K562 (cell line): Measurements from ENCODE around the gene SLC6A9. TPM values are rescaled to one million over a fixed set of nuclear protein-coding genes. Genes with fewer than 3 reads are reported as not detected.

ENCODE experiments used
- FOXJ3 ChIP-seq: sonication (generic); formaldehyde crosslinking; IDR thresholded peaks from 2 replicates; pipeline ENCODE4 v1.4.0; 2020; ENCODE audit warnings: mild to moderate bottlenecking, missing genetic modification reagents
- HMG20B ChIP-seq: fragments of 250-450 bp; sonication (Bioruptor Pico); IDR thresholded peaks from 2 replicates; pipeline ENCODE4 v1.5.0; 2021; ENCODE audit warnings: mild to moderate bottlenecking
- HNRNPL ChIP-seq: fragments of 200-400 bp; formaldehyde crosslinking; IDR thresholded peaks from 2 replicates; pipeline ENCODE4 v1.6.1; 2017; ENCODE audit warnings: low read depth, mild to moderate bottlenecking, low read length
- NFYB ChIP-seq: IDR thresholded peaks from 2 replicates; pipeline ENCODE4 v1.6.1; 2011; ENCODE audit warnings: mild to moderate bottlenecking, moderate library complexity; ENCODE audit not compliant: insufficient read length; ENCODE audit errors: extremely low read depth
- PRMT5 ChIP-seq: sonication (generic); formaldehyde crosslinking; IDR thresholded peaks from 2 replicates; pipeline ENCODE4 v1.5.0; 2020; ENCODE audit warnings: missing genetic modification reagents
- SIN3A ChIP-seq, 2 experiments: fragments of 150-350 bp in 1 of 2; IDR thresholded peaks; 2 replicates each; pipeline ENCODE4 v1.6.1; 2011 to 2016; ENCODE audit warnings: borderline replicate concordance in 2 of 2, low read depth in 2 of 2, low read length in 2 of 2, mild to moderate bottlenecking in 2 of 2, moderate library complexity in 2 of 2; ENCODE audit not compliant: control insufficient read depth in 1 of 2
- TEAD2 ChIP-seq: fragments of 450-650 bp; IDR thresholded peaks from 2 replicates; pipeline ENCODE4 v1.6.1; 2016; ENCODE audit warnings: missing genetic modification characterization, control low read depth, missing compliant biosample characterization
- ZBED1 ChIP-seq: IDR thresholded peaks from 2 replicates; pipeline ENCODE4 v1.6.1; 2014
- ZC3H11A ChIP-seq: IDR thresholded peaks from 2 replicates; pipeline ENCODE4 v1.6.1; 2012; ENCODE audit warnings: low read depth, low read length, improper control_type of control experiment
- ZFP30 ChIP-seq: fragments of 250-450 bp; sonication (Bioruptor Pico); IDR thresholded peaks from 2 replicates; pipeline ENCODE4 v1.8.0; 2022; ENCODE audit warnings: moderate library complexity, mild to moderate bottlenecking, inconsistent platforms, borderline replicate concordance
- ZNF143 ChIP-seq: sonication (generic); formaldehyde crosslinking; IDR thresholded peaks from 2 replicates; pipeline ENCODE4 v1.9.0; 2022; ENCODE audit warnings: mild to moderate bottlenecking, missing genetic modification reagents
- ZNF274 ChIP-seq: IDR thresholded peaks from 2 replicates; pipeline ENCODE4 v1.6.1; 2011; ENCODE audit warnings: low read depth, mild to moderate bottlenecking, low read length, moderate library complexity, borderline replicate concordance
- ZNF717 ChIP-seq: fragments of 250-450 bp; sonication (Bioruptor Pico); IDR thresholded peaks from 2 replicates; pipeline ENCODE4 v1.5.0; 2021
- polyA plus RNA-seq, 8 experiments: library from polyadenylated mRNA; depleted of rRNA in 4 of 8; stranded (reverse) in 5 of 8; unstranded in 3 of 8; fragments of >200 nt; fragmentation: Nextera tagmentation in 2 of 8; fragmentation: Illumina TruSeq in 1 of 8; extraction: Ambion mirVana in 2 of 8; extraction: Trizol in 1 of 8; gene quantifications; 2 replicates each; pipeline versions ENCODE4 v1.2.1 to v1.2.3, GENCODE V29; 2011 to 2014; ENCODE audit warnings: inconsistent platforms in 1 of 8, missing spikeins in 1 of 8
- total RNA-seq, 7 experiments: library from RNA; depleted of rRNA in 6 of 7; stranded (reverse); fragments of >200 nt in 6 of 7; fragmentation: Illumina TruSeq in 2 of 7; extraction: Trizol in 2 of 7; gene quantifications; 2 replicates each; pipeline versions ENCODE4 v1.2.1 to v1.2.3, GENCODE V29; 2011 to 2021; ENCODE audit warnings: low replicate concordance in 1 of 7
- TF ChIP-seq, protein P1 (sequence below): fragments of 250-450 bp; sonication (Bioruptor Pico); IDR thresholded peaks from 2 replicates; pipeline ENCODE4 v1.5.0; 2021
- TF ChIP-seq, protein P2 (sequence below): sonication (generic); formaldehyde crosslinking; IDR thresholded peaks from 2 replicates; pipeline ENCODE4 v1.8.1; 2022; ENCODE audit warnings: missing genetic modification reagents

Gene SLC6A9
- total and polyA plus RNA-seq, 9 of the 15 experiments (the other 6 are each of a cell fraction or from before 2014, with no cell fraction given): 0.17 to 18.7 (median 2.9) TPM

DNA sequence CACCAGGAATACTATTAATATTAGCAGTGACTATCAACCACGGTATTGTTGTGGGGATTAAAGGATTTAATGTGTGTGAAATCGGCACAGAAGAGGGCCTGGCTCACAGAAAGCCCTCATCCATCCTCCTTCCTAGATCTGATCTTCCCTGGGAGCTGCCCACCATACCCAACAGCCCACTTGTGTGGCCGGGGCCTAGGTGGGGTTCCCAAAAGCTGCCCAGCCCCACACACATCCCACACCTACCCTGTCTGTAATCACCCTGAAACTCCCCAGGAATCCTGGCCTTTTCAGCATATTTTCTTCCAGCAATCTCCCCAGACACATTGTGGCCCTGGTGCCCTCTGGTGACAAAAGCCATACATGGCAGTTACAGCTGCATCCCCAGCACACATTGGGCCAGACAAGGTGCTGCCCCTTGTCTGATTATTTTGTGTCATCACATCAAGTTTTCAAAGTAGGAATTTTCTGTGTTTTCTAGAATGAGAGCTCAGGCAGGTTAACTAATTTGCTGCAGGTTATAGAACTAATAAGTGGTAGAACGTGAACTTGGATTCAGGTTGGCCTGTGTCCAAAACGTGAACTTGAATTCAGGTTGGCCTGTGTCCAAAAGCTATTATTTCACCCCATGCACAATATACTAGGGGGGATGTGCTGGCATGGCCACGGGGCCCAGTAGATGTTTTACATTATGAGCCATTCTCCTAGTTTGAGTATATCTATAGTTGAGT is 5.3 kb upstream of the SLC6A9 start (continued):
- no peak for TF ChIP-seq NFYB
- no peak for TF ChIP-seq HNRNPL
- TF ChIP-seq ZNF143 (CRISPR knock-in tag): peak; percentile 51; the same call in 1 of the 2 replicates
- TF ChIP-seq ZC3H11A: no peak
- no peak for TF ChIP-seq ZNF717 (CRISPR knock-in tag)
- TF ChIP-seq TEAD2 (tag): no peak; the same call in 1 of the 2 replicates
- TF ChIP-seq SIN3A (IDR thresholded peaks at IDR 0.05; ENCODE audit: borderline replicate concordance in 2 of 2, control insufficient read depth in 1 of 2, low read depth in 2 of 2, low read length in 2 of 2): no peak
- no peak for TF ChIP-seq ZBED1
- no peak for TF ChIP-seq ZFP30 (CRISPR knock-in tag)
- no peak for TF ChIP-seq FOXJ3 (CRISPR knock-in tag)
- TF ChIP-seq, protein P1, sequence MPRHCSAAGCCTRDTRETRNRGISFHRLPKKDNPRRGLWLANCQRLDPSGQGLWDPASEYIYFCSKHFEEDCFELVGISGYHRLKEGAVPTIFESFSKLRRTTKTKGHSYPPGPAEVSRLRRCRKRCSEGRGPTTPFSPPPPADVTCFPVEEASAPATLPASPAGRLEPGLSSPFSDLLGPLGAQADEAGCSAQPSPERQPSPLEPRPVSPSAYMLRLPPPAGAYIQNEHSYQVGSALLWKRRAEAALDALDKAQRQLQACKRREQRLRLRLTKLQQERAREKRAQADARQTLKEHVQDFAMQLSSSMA (CRISPR knock-in tag): no peak
- TF ChIP-seq ZNF274: no peak
- TF ChIP-seq PRMT5 (CRISPR knock-in tag): no peak
- TF ChIP-seq, protein P2, sequence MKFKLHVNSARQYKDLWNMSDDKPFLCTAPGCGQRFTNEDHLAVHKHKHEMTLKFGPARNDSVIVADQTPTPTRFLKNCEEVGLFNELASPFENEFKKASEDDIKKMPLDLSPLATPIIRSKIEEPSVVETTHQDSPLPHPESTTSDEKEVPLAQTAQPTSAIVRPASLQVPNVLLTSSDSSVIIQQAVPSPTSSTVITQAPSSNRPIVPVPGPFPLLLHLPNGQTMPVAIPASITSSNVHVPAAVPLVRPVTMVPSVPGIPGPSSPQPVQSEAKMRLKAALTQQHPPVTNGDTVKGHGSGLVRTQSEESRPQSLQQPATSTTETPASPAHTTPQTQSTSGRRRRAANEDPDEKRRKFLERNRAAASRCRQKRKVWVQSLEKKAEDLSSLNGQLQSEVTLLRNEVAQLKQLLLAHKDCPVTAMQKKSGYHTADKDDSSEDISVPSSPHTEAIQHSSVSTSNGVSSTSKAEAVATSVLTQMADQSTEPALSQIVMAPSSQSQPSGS: no peak
- no peak for TF ChIP-seq HMG20B
